CD4-positive, alpha-beta memory T cell (primary cell): ENCODE measurements around the gene TDRD9. TPM values are rescaled to one million over a fixed set of nuclear protein-coding genes. Genes with fewer than 3 reads are reported as not detected.
A peak's percentile ranks its signal among the peaks of the same experiment; 100 is the strongest.

Source experiments
- CTCF ChIA-PET: fragments of 350-600 bp; sonication (Branson Sonifier 250); formaldehyde crosslinking; loops from one replicate; lab custom pipeline; 2021; ENCODE audit warnings: inconsistent platforms; ENCODE audit not compliant: partially characterized antibody; lab: Charles Lee
- POLR2A ChIA-PET: fragments of 350-600 bp; sonication (Branson Sonifier 250); formaldehyde crosslinking; loops from one replicate; lab custom pipeline; 2021; ENCODE audit not compliant: partially characterized antibody; lab: Charles Lee
- DNase-seq, 5 donors: peaks; one replicate each; pipeline versions ENCODE4 v3.0.0 to v3.0.0-alpha.2; 2020 to 2022; ENCODE audit warnings: mixed read lengths in 1 of 5
- H3K27ac ChIP-seq: one replicate; pipeline ENCODE4 v1.7.0; 2013; ENCODE audit warnings: low read depth, low read length
- H3K27me3 ChIP-seq: 2 replicates; pipeline ENCODE4 v1.7.0; 2013; ENCODE audit warnings: mild to moderate bottlenecking, low read length, moderate library complexity; ENCODE audit not compliant: insufficient read depth
- H3K36me3 ChIP-seq: 2 replicates; pipeline ENCODE4 v1.7.0; 2013; ENCODE audit warnings: mild to moderate bottlenecking, low read length, moderate library complexity; ENCODE audit not compliant: insufficient read depth
- H3K4me1 ChIP-seq: 2 replicates; pipeline ENCODE4 v1.7.0; 2013; ENCODE audit warnings: mild to moderate bottlenecking, low read length, moderate library complexity; ENCODE audit not compliant: insufficient read depth
- H3K4me3 ChIP-seq, 2 donors: one replicate each; pipeline ENCODE4 v1.7.0; 2013; ENCODE audit warnings: low read length in 2 of 2, mild to moderate bottlenecking in 1 of 2
- H3K9me3 ChIP-seq, 2 donors: one replicate each; pipeline ENCODE4 v1.7.0; 2013; ENCODE audit warnings: low read length in 2 of 2, control low read depth in 1 of 2; ENCODE audit not compliant: control insufficient read depth in 1 of 2
- H3K27ac Mint-ChIP-seq, 7 donors: one replicate each; pipeline ENCODE4 v1.8.0; 2020 to 2021; ENCODE audit warnings: mixed read lengths in 7 of 7, mild to moderate bottlenecking in 6 of 7, inconsistent platforms in 3 of 7, moderate library complexity in 3 of 7
- H3K27me3 Mint-ChIP-seq, 2 donors: one replicate each; pipeline ENCODE4 v1.8.0; 2020 to 2021; ENCODE audit warnings: mixed read lengths in 2 of 2
- H3K36me3 Mint-ChIP-seq, 2 donors: one replicate each; pipeline ENCODE4 v1.8.0; 2020 to 2021; ENCODE audit warnings: mixed read lengths in 2 of 2, inconsistent platforms in 1 of 2, mild to moderate bottlenecking in 1 of 2
- H3K4me1 Mint-ChIP-seq, 4 donors: one replicate each; pipeline ENCODE4 v1.8.0; 2020 to 2021; ENCODE audit warnings: mixed read lengths in 4 of 4, mild to moderate bottlenecking in 1 of 4
- H3K4me3 Mint-ChIP-seq, 8 donors: one replicate each; pipeline ENCODE4 v1.8.0; 2020 to 2021; ENCODE audit warnings: mixed read lengths in 8 of 8, mild to moderate bottlenecking in 7 of 8, moderate library complexity in 6 of 8, inconsistent platforms in 3 of 8
- H3K9me3 Mint-ChIP-seq, 8 donors: one replicate each; pipeline ENCODE4 v1.8.0; 2020 to 2021; ENCODE audit warnings: mixed read lengths in 8 of 8, mild to moderate bottlenecking in 5 of 8, inconsistent platforms in 3 of 8, moderate library complexity in 1 of 8
- intact Hi-C: fragments of 100-400 bp; cut with micrococcal nuclease; formaldehyde crosslinking; loops from one replicate; pipeline ENCODE4 v1.15.1; 2023
- polyA plus RNA-seq, 2 donors: library from polyadenylated mRNA; unstranded; fragments of 300-500 nt; fragmentation: Illumina TruSeq; gene quantifications; one replicate each; pipeline ENCODE4 v1.2.3, GENCODE V29; 2021
- total RNA-seq, 2 experiments: library from RNA; stranded (reverse); gene quantifications; one replicate each; pipeline ENCODE4 v1.2.3, GENCODE V29; 2021

TDRD9 gene
- total and polyA plus RNA-seq, 4 experiments from 2014 or later, result 0.28 to 1.2 (median 0.59) TPM

GRCh38 chr14:104096751-104097700 is 168.8 kb downstream of the TDRD9 start:
- Histone ChIP-seq H3K27me3 (no peaks in the 10 kb centered on the region), H3K27ac (no peak overlapping the region), H3K4me3 (no peak overlapping the region), H3K36me3 (no peaks in the 10 kb centered on the region), H3K9me3 (no peaks in the 10 kb centered on the region), H3K4me1 (peaks cover 8% of the 10 kb centered on the region)
- Mint-ChIP-seq H3K27me3 (peaks cover 0 to 3% of the 10 kb centered on the region in 2 donors), H3K27ac (no peak overlapping the region), H3K9me3 (no peaks in the 10 kb centered on the region), H3K36me3 (no peaks in the 10 kb centered on the region), H3K4me1 (peaks cover 4 to 5% (median 4%) of the 10 kb centered on the region in 4 donors), H3K4me3 (no peak overlapping the region)
- CTCF ChIA-PET, result interaction anchor here (2.2 kb wide), 1 partner anchor 19 kb away, joined by 8 read pairs; no protein-coding TSS in a partner anchor
- DNase-seq, result peak in 1 of 5 donors; percentile 31
- POLR2A ChIA-PET, result no interaction called here
- intact Hi-C loops, result no loop called here

- H3K4me3 ChIP-seq, result no peak overlapping the region
- intact Hi-C loops, result no loop called here
- no peaks in the 10 kb centered on the region for H3K9me3 ChIP-seq
- no peaks in the 10 kb centered on the region for H3K36me3 ChIP-seq
- POLR2A ChIA-PET, result no interaction called here
- Mint-ChIP-seq H3K27me3 (peaks cover 0 to 3% of the 10 kb centered on the region in 2 donors), H3K36me3 (no peaks in the 10 kb centered on the region), H3K4me3 (no peak overlapping the region), H3K4me1 (peaks cover 4 to 5% (median 4%) of the 10 kb centered on the region in 4 donors), H3K27ac (no peak overlapping the region), H3K9me3 (no peaks in the 10 kb centered on the region)
- CTCF ChIA-PET, result interaction anchor here (0.7 kb wide), 1 partner anchor 21 kb away, joined by 3 read pairs; no protein-coding TSS in a partner anchor
- no peaks in the 10 kb centered on the region for H3K27me3 ChIP-seq
- H3K4me1 ChIP-seq, result peaks cover 8% of the 10 kb centered on the region
- DNase-seq, result no peak
- no peak overlapping the region for H3K27ac ChIP-seq
Observed at GRCh38 chr14:104098272-104099095, 170.2 kb downstream of the TDRD9 start.

DNA sequence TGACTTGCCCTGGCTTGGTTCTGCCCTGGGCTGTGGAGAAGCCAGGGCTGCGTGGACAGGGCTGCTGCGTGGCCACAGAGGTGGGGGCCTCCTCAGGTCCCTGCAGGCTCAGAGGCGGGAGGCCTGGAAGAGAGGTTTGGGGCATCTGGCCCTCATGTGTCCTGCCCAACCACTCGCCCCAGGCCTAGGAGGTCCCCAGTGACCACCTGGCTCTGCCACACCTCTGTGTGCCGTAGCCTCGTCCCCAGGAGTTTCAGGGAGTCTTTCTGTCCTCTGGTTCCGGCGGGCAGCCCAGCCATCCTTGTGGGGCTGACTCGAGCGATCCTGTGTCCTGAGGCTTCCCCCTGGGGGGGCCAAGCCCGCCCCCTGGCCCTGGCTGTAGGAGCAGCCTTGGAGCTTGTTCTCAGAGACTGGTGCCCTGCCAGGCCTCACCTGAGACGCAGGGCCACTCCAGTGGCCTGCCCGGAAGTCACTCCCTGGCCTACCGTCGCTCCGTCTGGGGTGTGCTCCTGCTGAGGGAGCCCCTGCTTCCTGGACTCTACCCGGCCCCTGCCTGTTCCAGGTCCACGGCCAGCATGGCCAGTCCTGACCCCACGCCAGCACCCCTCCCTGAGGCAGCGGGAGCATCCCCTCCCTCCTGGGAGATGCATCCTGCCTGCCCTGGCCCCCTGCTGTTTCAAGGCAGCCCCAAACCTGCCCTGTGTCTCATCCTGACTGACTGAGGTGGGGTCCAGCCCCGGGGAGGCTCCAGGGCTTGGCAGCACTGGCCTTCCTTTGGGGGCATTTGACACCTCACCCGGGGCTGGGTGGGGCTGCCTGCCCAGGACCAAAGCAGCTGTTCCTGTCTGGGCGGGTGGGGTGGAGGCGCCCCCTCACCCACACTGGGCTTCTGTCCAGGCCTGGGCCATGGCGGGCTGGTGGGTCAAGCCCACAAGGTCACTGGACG is 171.1 kb downstream of the TDRD9 start:
- no peak overlapping the region for H3K27ac Mint-ChIP-seq

DNA sequence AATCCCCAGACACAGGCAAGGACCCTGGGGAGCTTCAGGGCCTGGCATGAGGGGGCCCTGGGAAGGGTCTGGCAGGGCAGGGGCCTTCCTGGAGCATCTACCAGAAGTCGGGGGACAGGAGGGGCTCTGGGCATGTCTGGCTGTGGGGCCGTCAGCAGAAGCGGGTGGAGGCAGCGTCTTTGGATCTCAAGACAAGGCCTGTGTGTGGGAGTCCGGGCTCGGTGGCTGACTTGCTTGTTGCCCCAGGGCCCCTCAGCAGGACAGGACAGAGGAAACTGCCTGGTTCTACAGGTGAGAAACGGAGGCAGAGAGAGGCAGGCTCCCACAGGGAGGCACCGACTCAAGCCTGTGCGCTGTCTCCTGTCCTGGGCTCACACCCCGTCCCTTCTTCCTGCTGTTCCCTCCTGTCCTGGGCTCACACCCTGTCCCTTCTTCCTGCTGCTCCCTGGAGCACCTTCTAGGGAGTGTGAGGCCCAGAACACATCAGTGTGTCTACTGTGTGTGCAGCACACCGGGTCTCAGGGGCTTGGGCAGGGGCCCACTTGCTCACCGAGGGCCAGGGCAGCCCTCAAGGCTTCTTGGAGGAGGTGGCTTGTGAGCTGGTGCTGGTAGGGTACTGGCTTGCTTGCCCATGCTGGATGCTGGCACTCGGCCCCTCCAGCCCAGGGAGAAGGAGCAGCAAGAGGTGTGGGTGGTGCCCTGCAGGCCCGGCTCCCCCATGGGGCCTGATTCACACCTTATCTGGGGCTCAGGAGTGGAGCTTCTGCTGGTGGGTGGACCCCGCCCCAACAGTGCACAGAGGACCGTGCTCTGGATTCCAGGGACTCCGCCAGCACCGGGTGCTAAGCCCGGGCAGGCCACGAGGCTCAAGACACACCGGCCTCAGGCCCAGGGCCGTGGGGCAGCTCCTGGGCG is 172.2 kb downstream of the TDRD9 start:
- ChIA-PET CTCF (no interaction called here), POLR2A (no interaction called here)
- no peak overlapping the region for H3K27ac Mint-ChIP-seq
- H3K36me3 ChIP-seq, result no peaks in the 10 kb centered on the region
- H3K4me3 Mint-ChIP-seq, result no peak overlapping the region
- no peaks in the 10 kb centered on the region for H3K4me1 ChIP-seq
- H3K27me3 Mint-ChIP-seq, result no peaks in the 10 kb centered on the region
- DNase-seq, result no peak
- no peaks in the 10 kb centered on the region for H3K9me3 ChIP-seq
- peaks cover 0 to 1% (median 0%) of the 10 kb centered on the region in 4 donors for H3K4me1 Mint-ChIP-seq
- H3K36me3 Mint-ChIP-seq, result no peaks in the 10 kb centered on the region
- intact Hi-C loops, result no loop called here
- no peaks in the 10 kb centered on the region for H3K9me3 Mint-ChIP-seq
- no peaks in the 10 kb centered on the region for H3K27me3 ChIP-seq
- H3K27ac ChIP-seq, result no peak overlapping the region
- no peak overlapping the region for H3K4me3 ChIP-seq

More for the DNA sequence above, 171.1 kb downstream of the TDRD9 start:
- POLR2A ChIA-PET, result no interaction called here
- Mint-ChIP-seq H3K4me3 (no peak overlapping the region), H3K4me1 (peaks cover 3% of the 10 kb centered on the region in 4 donors), H3K27me3 (peaks cover 0 to 2% of the 10 kb centered on the region in 2 donors), H3K9me3 (no peaks in the 10 kb centered on the region), H3K36me3 (no peaks in the 10 kb centered on the region)
- DNase-seq, result no peak
- Histone ChIP-seq H3K36me3 (no peaks in the 10 kb centered on the region), H3K27ac (no peak overlapping the region), H3K9me3 (no peaks in the 10 kb centered on the region), H3K27me3 (no peaks in the 10 kb centered on the region), H3K4me3 (no peak overlapping the region), H3K4me1 (peaks cover 4% of the 10 kb centered on the region)
- intact Hi-C loops, result no loop called here
- CTCF ChIA-PET, result no interaction called here

DNA sequence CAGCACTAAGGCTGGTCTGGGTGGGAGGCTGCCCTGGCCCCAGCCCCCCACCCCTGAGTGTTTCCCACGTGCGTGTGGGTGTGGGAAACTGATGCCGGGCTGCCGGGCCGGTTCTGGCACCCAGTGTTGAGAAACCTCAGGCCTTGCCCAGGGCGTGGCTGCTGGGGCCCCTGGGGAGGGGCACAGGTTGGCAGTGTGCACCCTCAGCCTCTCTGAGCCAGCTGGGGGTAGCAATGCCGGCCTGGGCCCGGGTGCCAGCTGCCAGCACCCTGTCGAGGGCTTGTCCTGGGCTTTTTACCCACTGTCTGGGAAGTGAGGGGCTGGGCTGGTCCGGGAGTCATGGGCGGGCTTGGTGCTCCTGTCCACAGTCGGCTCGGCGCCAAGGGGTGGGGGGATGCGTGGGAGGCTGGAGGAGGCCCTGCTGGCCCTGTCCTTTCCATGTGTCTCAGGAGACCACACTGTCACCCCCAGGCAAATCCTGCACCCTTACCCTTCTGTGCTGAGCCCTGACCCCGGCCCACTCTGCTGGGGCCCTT is 172.9 kb downstream of the TDRD9 start:
- H3K27ac Mint-ChIP-seq, result no peak overlapping the region
- H3K27me3 Mint-ChIP-seq, result no peaks in the 10 kb centered on the region
- ChIA-PET CTCF (no interaction called here), POLR2A (no interaction called here)
- intact Hi-C loops, result no loop called here
- Histone ChIP-seq H3K9me3 (no peaks in the 10 kb centered on the region), H3K4me1 (no peaks in the 10 kb centered on the region), H3K27me3 (no peaks in the 10 kb centered on the region), H3K4me3 (no peak overlapping the region), H3K27ac (no peak overlapping the region), H3K36me3 (no peaks in the 10 kb centered on the region)
- H3K4me1 Mint-ChIP-seq, result no peaks in the 10 kb centered on the region
- no peak overlapping the region for H3K4me3 Mint-ChIP-seq
- no peaks in the 10 kb centered on the region for H3K36me3 Mint-ChIP-seq
- H3K9me3 Mint-ChIP-seq, result no peaks in the 10 kb centered on the region
- no peak for DNase-seq

DNA sequence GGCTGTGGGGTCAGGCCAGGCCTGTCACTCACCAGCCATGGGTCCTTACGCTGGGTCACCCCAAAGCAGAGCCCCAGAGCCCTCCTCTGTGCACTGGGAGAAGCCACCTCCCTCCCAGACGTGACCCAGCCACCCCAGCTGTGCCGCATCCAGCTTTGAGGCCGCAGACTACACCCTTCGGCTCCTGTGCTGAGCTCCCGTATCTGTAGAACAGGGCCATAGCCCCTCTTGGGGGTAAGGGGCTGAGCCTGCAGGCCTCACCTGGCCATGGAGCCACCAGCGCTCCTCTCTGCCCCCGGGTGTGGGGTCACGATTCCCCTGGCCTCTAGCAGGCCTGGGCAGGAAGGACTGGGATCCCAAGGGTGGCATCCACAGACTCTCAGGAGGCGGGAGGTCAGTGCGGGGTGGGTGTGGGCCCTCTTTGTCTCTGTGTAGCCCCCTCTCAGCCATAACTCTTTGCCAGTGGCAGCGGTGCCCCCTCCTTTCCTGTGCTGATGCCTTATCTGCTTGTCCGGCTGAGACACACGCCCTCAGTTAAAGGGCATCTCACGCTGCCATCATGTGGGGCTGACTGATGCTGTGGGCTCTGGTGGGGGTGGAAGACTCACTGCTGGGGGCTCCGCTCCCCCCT is 173.5 kb downstream of the TDRD9 start:
- Histone ChIP-seq H3K27ac (no peak overlapping the region), H3K9me3 (no peaks in the 10 kb centered on the region), H3K27me3 (no peaks in the 10 kb centered on the region), H3K36me3 (no peaks in the 10 kb centered on the region), H3K4me3 (no peak overlapping the region), H3K4me1 (no peaks in the 10 kb centered on the region)
- intact Hi-C loops, result no loop called here
- Mint-ChIP-seq H3K36me3 (no peaks in the 10 kb centered on the region), H3K4me3 (no peak overlapping the region), H3K27me3 (no peaks in the 10 kb centered on the region), H3K9me3 (no peaks in the 10 kb centered on the region), H3K27ac (no peak overlapping the region), H3K4me1 (no peaks in the 10 kb centered on the region)
- ChIA-PET POLR2A (no interaction called here), CTCF (no interaction called here)
- DNase-seq, result no peak
